HG03039 (cell line): ENCODE measurements around the gene BRD3.

Experiments
- ATAC-seq: cut with Tn5 transposase; IDR thresholded peaks from one replicate; pipeline ENCODE4 v1.9.1; 2021; ENCODE audit warnings: mild to moderate bottlenecking, moderate library complexity; ENCODE audit not compliant: unreplicated experiment

The BRD3 gene

DNA sequence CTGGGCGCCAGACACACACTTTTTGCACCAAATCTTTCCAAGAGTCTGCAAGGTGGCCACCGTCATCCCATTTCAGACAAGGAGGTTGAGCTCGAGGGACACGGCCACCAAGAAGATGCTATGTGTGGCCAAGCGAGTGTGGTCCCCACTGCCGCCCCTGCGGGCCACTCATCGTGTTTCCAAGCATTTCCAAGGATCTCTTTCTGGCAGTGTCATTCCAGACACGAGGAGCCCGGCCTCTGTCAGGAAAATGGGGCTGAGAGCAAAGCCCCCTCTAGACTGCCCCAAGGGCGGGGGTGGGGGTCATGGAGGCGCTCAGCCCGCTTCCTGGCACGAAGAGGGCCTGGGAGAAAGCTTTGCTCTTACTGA is 86.3 kb downstream of the BRD3 start:
- ATAC-seq = no peak

DNA sequence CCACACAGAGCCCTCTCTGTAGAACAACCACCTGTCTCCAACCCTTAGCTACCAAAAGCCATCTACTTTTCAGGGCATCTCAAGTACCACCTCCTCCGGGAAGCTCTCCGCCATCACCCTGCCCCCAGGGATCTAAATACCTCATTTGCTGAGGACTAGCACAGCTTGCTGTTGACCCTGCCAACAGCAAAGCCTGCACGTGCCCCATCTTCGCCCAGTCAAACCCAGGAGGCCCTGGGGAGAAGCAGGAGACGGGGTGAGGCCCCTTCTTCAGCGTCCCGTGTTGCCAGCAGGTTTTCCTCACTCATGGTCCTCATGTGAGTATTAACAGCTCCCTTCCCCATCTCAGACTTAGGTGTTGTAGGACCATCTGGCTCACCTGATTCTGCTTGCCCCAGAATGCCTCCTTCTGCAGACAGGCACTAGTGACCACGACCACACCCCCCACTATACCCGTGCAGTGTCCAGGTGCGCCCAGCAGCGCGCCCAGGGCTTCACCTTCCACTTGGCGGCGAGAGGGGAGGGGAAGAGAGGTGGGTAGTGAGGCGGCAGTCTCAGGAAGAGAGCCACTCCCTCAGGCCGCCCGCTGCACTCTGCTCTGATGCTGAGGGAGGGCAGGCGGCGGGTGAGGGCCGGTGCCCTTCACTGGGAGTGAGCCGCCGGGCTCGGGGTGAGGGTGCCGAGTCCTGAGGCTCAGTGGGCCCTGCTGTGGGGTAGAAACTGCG is 86.8 kb downstream of the BRD3 start:
- no peak for ATAC-seq
